ENCODE measurements around the gene ZBTB40. TPM values are rescaled to one million over a fixed set of nuclear protein-coding genes. Genes with fewer than 3 reads are reported as not detected.

The ZBTB40 gene
- total RNA-seq, 4 donors from 2014 or later, result 25.7 to 38.0 (median 32.5) TPM

- Histone ChIP-seq H3K9me3 (no peaks in the 10 kb centered on the region), H3K4me3 (no peak overlapping the region), H3K36me3 (no peaks in the 10 kb centered on the region), H3K4me1 (no peaks in the 10 kb centered on the region), H3K27ac (no peak overlapping the region), H3K27me3 (no peaks in the 10 kb centered on the region)
- no peak for TF ChIP-seq POLR2A (IDR thresholded peaks at IDR 0.05)
- TF ChIP-seq, protein P1, sequence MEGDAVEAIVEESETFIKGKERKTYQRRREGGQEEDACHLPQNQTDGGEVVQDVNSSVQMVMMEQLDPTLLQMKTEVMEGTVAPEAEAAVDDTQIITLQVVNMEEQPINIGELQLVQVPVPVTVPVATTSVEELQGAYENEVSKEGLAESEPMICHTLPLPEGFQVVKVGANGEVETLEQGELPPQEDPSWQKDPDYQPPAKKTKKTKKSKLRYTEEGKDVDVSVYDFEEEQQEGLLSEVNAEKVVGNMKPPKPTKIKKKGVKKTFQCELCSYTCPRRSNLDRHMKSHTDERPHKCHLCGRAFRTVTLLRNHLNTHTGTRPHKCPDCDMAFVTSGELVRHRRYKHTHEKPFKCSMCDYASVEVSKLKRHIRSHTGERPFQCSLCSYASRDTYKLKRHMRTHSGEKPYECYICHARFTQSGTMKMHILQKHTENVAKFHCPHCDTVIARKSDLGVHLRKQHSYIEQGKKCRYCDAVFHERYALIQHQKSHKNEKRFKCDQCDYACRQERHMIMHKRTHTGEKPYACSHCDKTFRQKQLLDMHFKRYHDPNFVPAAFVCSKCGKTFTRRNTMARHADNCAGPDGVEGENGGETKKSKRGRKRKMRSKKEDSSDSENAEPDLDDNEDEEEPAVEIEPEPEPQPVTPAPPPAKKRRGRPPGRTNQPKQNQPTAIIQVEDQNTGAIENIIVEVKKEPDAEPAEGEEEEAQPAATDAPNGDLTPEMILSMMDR (IDR thresholded peaks at IDR 0.05), result no peak
- DNase-seq, result no peak
Observed at GRCh38 chr1:22434717-22435116, 16.9 kb upstream of the ZBTB40 start.

DNA sequence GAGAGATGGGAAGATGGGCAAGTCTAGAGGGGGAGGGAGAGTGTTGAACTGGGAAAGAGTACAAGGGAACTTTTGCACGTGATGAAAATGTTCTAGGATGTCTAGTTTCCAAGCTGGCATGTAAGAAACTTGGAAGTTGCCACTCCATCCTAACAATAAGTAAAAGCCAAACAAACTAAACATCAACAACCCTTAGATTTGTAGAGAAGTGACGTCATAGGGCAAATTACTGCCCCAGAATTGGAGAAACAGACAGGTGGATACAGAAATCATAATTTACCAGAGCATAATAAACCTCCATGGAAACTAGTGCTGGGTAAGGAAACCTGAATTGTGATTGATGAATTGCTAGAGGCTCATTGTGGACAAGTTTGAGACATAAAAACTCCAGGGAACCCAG lies 14.7 kb upstream of the ZBTB40 start:
- Histone ChIP-seq H3K27me3 (no peaks in the 10 kb centered on the region), H3K9me3 (peaks cover 0 to 13% (median 7%) of the 10 kb centered on the region in 4 donors), H3K4me1 (no peaks in the 10 kb centered on the region), H3K4me3 (no peak overlapping the region), H3K27ac (no peak overlapping the region), H3K36me3 (no peaks in the 10 kb centered on the region)
- no peak for DNase-seq
- TF ChIP-seq, protein P1 (IDR thresholded peaks at IDR 0.05), result no peak
- TF ChIP-seq POLR2A (IDR thresholded peaks at IDR 0.05), result no peak

DNA sequence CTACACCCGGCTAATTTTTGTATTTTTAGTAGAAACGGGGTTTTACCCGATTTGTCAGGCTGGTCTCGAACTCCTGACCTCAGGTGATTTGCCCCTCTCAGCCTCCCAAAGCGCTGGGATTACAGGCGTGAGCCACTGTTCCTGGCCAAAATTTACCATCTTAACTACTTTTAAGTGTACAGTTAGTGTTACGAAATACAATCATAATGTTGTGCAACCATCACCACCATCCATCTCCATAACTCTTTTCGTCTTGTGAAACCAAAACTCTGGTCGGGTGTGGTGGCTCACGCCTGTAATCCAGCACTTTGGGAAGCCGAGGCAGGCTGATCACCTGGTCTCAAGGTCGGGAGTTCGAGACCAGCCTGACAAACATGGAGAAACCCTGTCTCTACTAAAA lies 14.1 kb upstream of the ZBTB40 start:
- H3K27me3 ChIP-seq, result no peaks in the 10 kb centered on the region
- peaks cover 0 to 13% (median 7%) of the 10 kb centered on the region in 4 donors for H3K9me3 ChIP-seq
- H3K4me3 ChIP-seq, result no peak overlapping the region
- no peak for DNase-seq
- no peaks in the 10 kb centered on the region for H3K36me3 ChIP-seq
- H3K27ac ChIP-seq, result no peak overlapping the region
- TF ChIP-seq POLR2A (IDR thresholded peaks at IDR 0.05), result no peak
- TF ChIP-seq, protein P1 (IDR thresholded peaks at IDR 0.05), result no peak
- H3K4me1 ChIP-seq, result no peaks in the 10 kb centered on the region

DNA sequence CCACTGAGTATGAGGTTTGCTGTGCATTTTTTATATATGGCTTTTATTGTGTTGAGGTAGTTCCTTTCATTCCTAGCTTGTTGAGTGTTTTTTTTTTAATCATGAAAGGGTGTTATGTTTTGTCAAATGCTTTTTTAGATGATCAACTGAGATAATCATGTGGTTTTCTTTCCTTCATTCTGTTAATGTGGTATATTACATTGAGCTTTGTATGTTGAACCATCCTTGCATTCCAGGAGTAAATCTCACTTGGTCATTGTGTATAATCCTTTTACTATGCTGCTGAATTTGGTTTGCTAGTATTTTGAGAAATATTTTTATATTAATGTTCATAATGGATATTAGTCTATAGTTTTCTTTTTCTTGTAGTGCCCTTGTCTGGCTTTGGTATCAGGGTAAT lies 11.1 kb upstream of the ZBTB40 start:
- H3K27me3 ChIP-seq, result no peaks in the 10 kb centered on the region
- H3K4me3 ChIP-seq, result no peak overlapping the region
- TF ChIP-seq, protein P1 (IDR thresholded peaks at IDR 0.05), result no peak
- TF ChIP-seq POLR2A (IDR thresholded peaks at IDR 0.05), result no peak
- peaks cover 0 to 13% (median 7%) of the 10 kb centered on the region in 4 donors for H3K9me3 ChIP-seq
- no peak overlapping the region for H3K27ac ChIP-seq
- no peak for DNase-seq
- no peaks in the 10 kb centered on the region for H3K36me3 ChIP-seq
- no peaks in the 10 kb centered on the region for H3K4me1 ChIP-seq

- no peak for DNase-seq
- no peaks in the 10 kb centered on the region for H3K4me1 ChIP-seq
Observed at GRCh38 chr1:22442212-22442894, 9.3 kb upstream of the ZBTB40 start.

More at GRCh38 chr1:22442212-22442894, 9.3 kb upstream of the ZBTB40 start:
- peaks cover 0 to 13% (median 7%) of the 10 kb centered on the region in 4 donors for H3K9me3 ChIP-seq
- no peak for TF ChIP-seq POLR2A (IDR thresholded peaks at IDR 0.05)
- TF ChIP-seq, protein P1 (IDR thresholded peaks at IDR 0.05), result no peak
- no peaks in the 10 kb centered on the region for H3K27me3 ChIP-seq
- H3K36me3 ChIP-seq, result no peaks in the 10 kb centered on the region
- H3K27ac ChIP-seq, result no peak overlapping the region
- no peak overlapping the region for H3K4me3 ChIP-seq

All from Peyer's patch (tissue), 4 donors.